T47D (cell line): ENCODE measurements around the gene PRICKLE2.

Experiments used
- DNase-seq, 2 experiments: peaks; one replicate each; pipeline versions ENCODE4 v3.0.0 to v3.0.0-alpha.2; 2011 to 2012; ENCODE audit warnings: low read depth in 1 of 2, low spot score in 1 of 2
- JUND ChIP-seq: IDR thresholded peaks from 2 replicates; pipeline ENCODE4 v1.6.1; 2012; ENCODE audit warnings: low read depth
- in situ Hi-C: cut with HindIII; loops from 2 replicates; pipeline ENCODE4 v1.10.0; 2016; ENCODE audit warnings: low sequenced_read_pairs, low pct_unique_long_range_greater_than_20kb

The PRICKLE2 gene

DNA sequence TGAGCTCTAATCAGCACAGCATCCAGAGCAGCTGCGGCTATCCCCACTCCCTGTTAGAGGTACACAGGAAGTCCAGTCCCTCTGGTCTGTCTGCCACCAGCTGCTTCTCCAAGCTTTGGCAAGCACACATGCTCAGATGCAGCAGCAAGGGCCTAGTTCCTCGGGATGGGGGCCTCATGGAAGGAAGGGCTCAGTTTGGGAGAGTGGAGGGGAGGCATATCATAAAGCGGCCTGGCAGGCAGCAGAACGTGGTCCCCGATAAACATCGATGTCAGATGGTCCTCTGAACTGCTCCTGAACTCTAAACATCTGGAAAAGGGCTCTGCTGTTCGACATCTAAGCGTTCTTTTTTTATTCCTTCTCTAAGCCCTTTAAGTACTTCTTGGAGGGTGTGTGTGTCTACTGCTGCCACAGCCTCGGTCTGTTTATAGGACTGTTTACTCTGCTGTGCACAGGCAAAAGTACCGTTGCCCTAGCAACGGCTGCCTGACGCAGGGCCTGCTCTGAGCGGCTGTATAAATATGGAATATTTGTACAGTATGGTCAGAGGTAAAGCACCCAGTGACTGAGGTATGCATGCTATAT, 74.6 kb downstream of the PRICKLE2 start:
- DNase-seq, result peak; percentile 9 to 83
- TF ChIP-seq JUND, result no peak
- in situ Hi-C loops, result no loop called here

GRCh38 chr3:64149886-64150285, 75.4 kb downstream of the PRICKLE2 start:
- in situ Hi-C loops, result no loop called here
- no peak for DNase-seq
- no peak for TF ChIP-seq JUND

GRCh38 chr3:64148955-64149653, 76.2 kb downstream of the PRICKLE2 start:
- no peak for DNase-seq
- no peak for TF ChIP-seq JUND
- in situ Hi-C loops, result no loop called here

DNA sequence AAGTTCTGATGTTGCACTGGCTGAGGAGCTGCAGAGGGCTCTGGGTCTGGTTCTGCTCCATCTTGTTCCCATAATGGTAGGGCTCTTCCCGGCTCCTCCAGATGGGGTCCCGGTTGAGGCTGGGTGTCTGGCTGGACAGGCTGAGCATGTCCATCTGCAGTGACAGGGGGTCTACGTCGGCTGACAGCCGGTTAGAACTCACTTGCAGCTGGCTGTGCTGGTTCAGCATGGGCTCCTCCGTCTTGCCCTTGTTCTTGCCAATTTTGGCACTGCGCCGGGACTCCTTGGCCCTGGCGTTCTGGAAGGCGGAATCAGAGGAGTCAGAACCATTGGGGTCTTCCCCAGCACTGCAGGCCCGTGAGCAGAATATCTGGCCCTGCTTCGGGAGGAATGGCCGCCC, 78.1 kb downstream of the PRICKLE2 start:
- no peak for DNase-seq
- in situ Hi-C loops, result no loop called here
- TF ChIP-seq JUND, result no peak

GRCh38 chr3:64145438-64145837, 79.8 kb downstream of the PRICKLE2 start:
- no peak for DNase-seq
- in situ Hi-C loops, result no loop called here
- TF ChIP-seq JUND, result no peak

DNA sequence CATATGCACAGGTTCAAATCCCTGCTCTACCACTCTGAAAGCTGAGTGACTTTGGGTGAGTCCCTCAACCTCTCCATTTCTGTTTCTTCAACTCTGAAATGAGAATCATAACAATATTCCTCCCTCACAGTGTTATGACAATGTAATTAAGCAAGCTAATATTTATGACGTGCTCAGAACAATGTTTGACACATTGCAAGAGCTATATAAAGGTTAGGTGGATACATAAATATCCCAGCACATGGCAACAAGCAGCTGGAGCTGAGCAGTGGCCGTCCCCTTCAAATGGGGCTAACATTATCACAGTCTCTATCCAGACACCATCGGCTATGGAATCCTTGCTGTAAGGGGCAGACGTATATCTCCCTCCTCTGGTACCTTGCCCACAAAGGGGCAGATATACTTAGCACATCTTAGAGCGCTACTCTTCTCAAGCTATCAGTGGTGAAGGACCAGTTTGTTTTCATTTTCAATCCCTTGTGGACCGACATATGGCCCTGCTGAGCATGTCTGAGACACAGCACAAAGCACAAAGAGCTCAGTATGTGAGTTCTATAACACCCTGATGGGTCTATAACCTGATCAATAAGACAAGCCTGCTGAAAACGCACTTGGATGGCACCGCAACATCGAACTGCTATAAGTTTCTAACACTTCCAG, 80.9 kb downstream of the PRICKLE2 start:
- no peak for DNase-seq
- in situ Hi-C loops, result no loop called here
- no peak for TF ChIP-seq JUND

DNA sequence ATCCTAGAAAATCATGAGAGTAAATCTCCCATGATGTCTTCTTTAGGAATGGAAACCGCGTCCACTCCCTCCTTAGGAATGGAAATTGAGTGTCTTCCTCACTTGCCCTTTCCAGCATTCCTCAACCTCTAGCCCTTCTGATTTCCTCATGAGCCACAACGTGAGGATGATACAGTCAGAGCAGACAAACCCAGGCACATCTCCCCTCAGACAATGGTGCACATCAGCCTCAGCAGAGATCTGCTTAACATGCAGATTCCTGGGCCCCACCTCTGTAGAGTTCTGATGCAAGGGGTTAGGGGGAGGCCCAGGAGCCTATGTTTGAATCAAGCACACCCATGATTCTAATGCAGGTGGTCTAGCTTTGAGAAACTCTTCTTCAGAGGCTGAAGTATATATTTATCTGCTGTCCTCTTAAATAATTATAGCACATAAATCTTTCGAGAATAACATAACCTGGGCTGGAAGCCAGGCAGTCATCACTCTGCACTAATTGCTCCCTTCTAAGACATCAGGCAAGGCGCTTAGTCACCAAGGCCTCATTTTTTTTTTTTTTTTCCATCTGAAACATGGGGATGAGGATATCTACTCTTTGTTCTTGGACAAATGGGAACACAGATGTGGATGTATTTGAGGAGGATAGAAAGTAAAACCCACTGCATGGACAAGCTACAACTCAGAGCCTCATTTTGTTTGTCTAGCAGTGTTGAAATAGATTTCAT, 81.7 kb downstream of the PRICKLE2 start:
- no peak for TF ChIP-seq JUND
- no peak for DNase-seq
- in situ Hi-C loops, result no loop called here

DNA sequence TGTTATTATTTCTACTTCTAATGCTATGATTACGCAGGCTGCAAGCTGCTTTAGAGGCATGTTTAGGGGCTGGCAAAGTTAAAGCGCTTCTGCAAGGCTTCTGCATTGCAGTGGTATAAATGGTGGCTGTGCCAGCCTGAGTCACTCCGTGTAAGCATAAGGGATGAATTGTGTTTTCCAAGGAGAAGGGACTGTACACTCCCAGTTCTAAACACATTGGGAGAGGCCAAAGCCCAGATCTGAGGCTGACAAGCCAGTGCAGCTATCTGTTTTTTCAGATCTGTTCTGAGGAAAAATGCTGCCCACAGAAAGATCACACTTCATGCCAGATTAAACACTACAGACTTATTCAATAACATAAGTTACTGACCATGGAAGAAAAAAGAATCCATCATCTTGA, 83.8 kb downstream of the PRICKLE2 start:
- no peak for TF ChIP-seq JUND
- in situ Hi-C loops, result no loop called here
- DNase-seq, result no peak

DNA sequence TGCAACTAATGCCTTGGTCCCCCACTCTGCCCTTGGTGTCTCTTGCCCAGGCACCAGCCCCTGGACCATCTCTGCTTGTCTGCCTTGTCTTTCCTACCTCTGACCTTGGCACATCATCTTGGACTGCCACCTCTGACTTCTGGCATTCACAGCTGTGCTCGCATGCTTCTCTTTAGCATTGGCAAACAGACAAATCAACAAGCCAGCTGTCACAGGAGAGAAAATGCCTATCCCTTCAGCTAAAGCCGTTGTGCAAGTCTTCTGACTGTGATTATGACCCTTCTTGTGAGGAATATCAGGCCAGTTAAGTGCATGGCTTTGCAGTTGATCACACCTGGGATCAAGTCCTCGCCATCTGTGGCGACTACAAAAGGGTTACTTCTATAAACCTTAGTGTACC, 84.6 kb downstream of the PRICKLE2 start:
- TF ChIP-seq JUND, result no peak
- DNase-seq, result no peak
- in situ Hi-C loops, result no loop called here

DNA sequence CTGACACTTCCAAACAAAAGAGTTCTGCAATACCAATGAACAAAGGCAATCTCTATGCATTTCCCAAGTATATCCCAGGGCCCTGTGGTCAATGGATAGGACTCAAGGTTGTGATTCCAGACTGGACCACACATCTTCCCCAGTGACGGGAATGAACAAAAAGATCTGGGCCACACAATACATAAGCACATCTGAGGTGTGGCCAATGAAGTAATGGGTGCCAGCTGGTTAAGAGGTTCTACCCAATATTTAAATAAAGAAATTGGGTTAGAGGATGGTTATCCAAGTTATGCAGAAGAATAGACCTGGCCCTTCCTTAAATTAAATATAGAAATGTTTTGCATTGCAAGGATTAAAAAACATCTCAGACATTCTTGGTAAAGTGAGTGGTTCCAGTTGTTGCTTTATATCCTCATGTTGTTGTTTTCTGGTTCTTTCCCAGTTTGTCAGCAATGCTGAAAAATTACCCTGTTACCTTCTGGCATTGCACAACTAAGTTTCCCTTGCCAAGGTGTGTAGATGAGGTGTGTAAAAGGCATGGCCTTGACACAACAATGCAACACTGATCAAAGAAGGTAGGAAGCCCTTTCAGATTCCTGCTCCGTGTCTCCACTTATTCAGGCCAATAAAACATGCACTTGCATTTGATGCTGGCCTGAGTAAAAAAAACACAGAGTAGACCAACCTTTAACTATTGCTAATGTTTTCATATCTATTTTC, 86.5 kb downstream of the PRICKLE2 start:
- in situ Hi-C loops, result no loop called here
- DNase-seq, result no peak
- no peak for TF ChIP-seq JUND

GRCh38 chr3:64138046-64138445, 87.2 kb downstream of the PRICKLE2 start:
- no peak for TF ChIP-seq JUND
- no peak for DNase-seq
- in situ Hi-C loops, result no loop called here

DNA sequence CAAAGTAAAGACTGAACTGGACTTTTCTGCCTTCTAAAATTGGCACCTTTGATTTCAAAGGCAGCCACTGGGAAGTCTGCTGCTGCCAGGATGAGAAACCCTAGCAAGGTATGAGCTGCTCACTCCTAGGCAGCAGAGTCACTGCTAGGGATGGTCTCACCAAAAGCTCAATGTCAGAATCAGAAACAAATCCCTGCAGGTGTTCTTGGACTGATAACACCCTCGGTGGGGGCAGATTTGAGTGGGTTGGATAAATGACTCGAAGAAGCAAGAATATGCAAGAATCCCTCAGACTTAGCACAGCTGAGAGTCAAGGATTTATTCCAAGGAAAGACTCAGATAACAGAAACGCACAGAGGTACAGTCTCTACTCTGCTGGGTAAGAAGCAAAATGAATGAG, 90.4 kb downstream of the PRICKLE2 start:
- in situ Hi-C loops, result no loop called here
- DNase-seq, result no peak
- no peak for TF ChIP-seq JUND
